Endothelial cell of umbilical vein (primary cell): Measurements from ENCODE around the gene PCDH15. TPM values are rescaled to one million over a fixed set of nuclear protein-coding genes. Genes with fewer than 3 reads are reported as not detected.

ENCODE experiments used
- BruUV-seq: library from RNA; stranded (reverse); fragments of 400-500 nt; replicated peaks from 2 replicates; lab custom pipeline; 2021; lab: Mats Ljungman, UMichigan
- CTCF ChIA-PET: fragments of 300-600, 350-600 bp; sonication (Branson Sonifier 250); formaldehyde crosslinking; loops from one replicate; lab custom pipeline; 2021; ENCODE audit warnings: antibody characterized with exemption, inconsistent platforms; lab: Charles Lee
- POLR2A ChIA-PET: fragments of 300-600, 350-600 bp; sonication (Branson Sonifier 250); formaldehyde crosslinking; loops from one replicate; lab custom pipeline; 2021; ENCODE audit warnings: antibody characterized with exemption, inconsistent platforms; lab: Charles Lee
- DNase-seq: peaks from one replicate; pipeline ENCODE4 v3.0.0-alpha.2; 2011; ENCODE audit warnings: low read depth, low spot score
- FAIRE-seq: peaks from 2 replicates; lab custom pipeline; 2011; peaks lifted over from hg19 to GRCh38; lab: Jason Lieb, UNC
- H2AFZ ChIP-seq: 2 replicates; pipeline ENCODE4 v1.6.0; 2012; ENCODE audit warnings: low read depth, low read length, control low read depth, inconsistent platforms
- H3K27ac ChIP-seq: 2 replicates; pipeline ENCODE4 v1.5.1; 2011; ENCODE audit warnings: low read depth, mild to moderate bottlenecking, control low read depth, low read length, moderate library complexity; ENCODE audit not compliant: insufficient read depth
- H3K27me3 ChIP-seq, 2 experiments: 2 replicates each; pipeline versions ENCODE4 v1.6.0 to v1.6.1; 2011; ENCODE audit warnings: low read length in 2 of 2, mixed read lengths in 1 of 2; ENCODE audit not compliant: control insufficient read depth in 2 of 2, insufficient read depth in 2 of 2
- H3K36me3 ChIP-seq, 2 experiments: 2 replicates in 1 of 2; 3 replicates in 1 of 2; pipeline ENCODE4 v1.5.1; 2011; ENCODE audit warnings: low read length in 2 of 2, mild to moderate bottlenecking in 1 of 2, moderate library complexity in 1 of 2; ENCODE audit not compliant: control insufficient read depth in 2 of 2, insufficient read depth in 2 of 2; ENCODE audit errors: extremely low read depth in 1 of 2
- H3K4me1 ChIP-seq: 3 replicates; pipeline ENCODE4 v1.5.1; 2011; ENCODE audit warnings: mild to moderate bottlenecking, low read length; ENCODE audit not compliant: control insufficient read depth, insufficient read depth; ENCODE audit errors: extremely low read depth
- H3K4me2 ChIP-seq: 2 replicates; pipeline ENCODE4 v1.6.1; 2011; ENCODE audit warnings: low read length, control low read depth, mixed read lengths; ENCODE audit not compliant: insufficient read depth
- H3K4me3 ChIP-seq, 3 experiments: fragments of 200-600 bp in 1 of 3; sonication (generic), shearing (Covaris generic) in 1 of 3; replicated peaks in 1 of 3; 2 replicates each; pipeline ENCODE4 v1.5.1; 2011 to 2016; ENCODE audit warnings: control low read depth in 3 of 3, low read length in 3 of 3, mild to moderate bottlenecking in 2 of 3, inconsistent platforms in 1 of 3, low read depth in 1 of 3, moderate library complexity in 1 of 3; ENCODE audit not compliant: insufficient read depth in 1 of 3
- H3K79me2 ChIP-seq: 2 replicates; pipeline ENCODE4 v1.6.0; 2012; ENCODE audit warnings: low read length, inconsistent platforms; ENCODE audit not compliant: control insufficient read depth, insufficient read depth
- H3K9ac ChIP-seq: replicated peaks from 2 replicates; pipeline ENCODE3; 2011; ENCODE audit warnings: low read length, control low read depth; ENCODE audit not compliant: insufficient read depth; ENCODE audit errors: extremely low read depth
- H3K9me1 ChIP-seq: replicated peaks from 3 replicates; pipeline ENCODE4 v1.6.0; 2011; ENCODE audit warnings: mild to moderate bottlenecking, low read length; ENCODE audit not compliant: control insufficient read depth, insufficient read depth; ENCODE audit errors: extremely low read depth
- H3K9me3 ChIP-seq: replicated peaks from 2 replicates; pipeline ENCODE4 v1.5.1; 2012; ENCODE audit warnings: low read length, inconsistent platforms; ENCODE audit not compliant: control insufficient read depth, insufficient read depth
- H4K20me1 ChIP-seq: replicated peaks from 2 replicates; pipeline ENCODE3; 2011; ENCODE audit warnings: mild to moderate bottlenecking, low read length; ENCODE audit not compliant: control insufficient read depth, insufficient read depth; ENCODE audit errors: extremely low read depth
- CTCF ChIP-seq, 2 donors: IDR thresholded peaks; 1 replicate in 1 of 2; 2 replicates in 1 of 2; pipeline ENCODE4 v1.5.1; 2011; ENCODE audit warnings: low read length in 2 of 2, mild to moderate bottlenecking in 2 of 2, moderate library complexity in 2 of 2, control low read depth in 1 of 2, inconsistent platforms in 1 of 2, low read depth in 1 of 2; ENCODE audit not compliant: insufficient read depth in 1 of 2; ENCODE audit errors: extremely low read depth in 1 of 2
- EZH2 ChIP-seq: IDR thresholded peaks from 2 replicates; pipeline ENCODE4 v1.6.1; 2012; ENCODE audit warnings: borderline replicate concordance, low read depth, mild to moderate bottlenecking, moderate library complexity, low read length, inconsistent platforms; ENCODE audit not compliant: severe bottlenecking
- FOS ChIP-seq: IDR thresholded peaks from 2 replicates; pipeline ENCODE4 v1.6.1; 2011; ENCODE audit warnings: mild to moderate bottlenecking, low read length, moderate library complexity, borderline replicate concordance; ENCODE audit not compliant: insufficient read depth
- GATA2 ChIP-seq: IDR thresholded peaks from 2 replicates; pipeline ENCODE4 v1.7.0; 2011; ENCODE audit warnings: low read depth, mild to moderate bottlenecking, moderate library complexity, mixed read lengths, low read length; ENCODE audit not compliant: insufficient read length, insufficient read depth
- JUN ChIP-seq: IDR thresholded peaks from 2 replicates; pipeline ENCODE4 v1.6.1; 2011; ENCODE audit warnings: borderline replicate concordance, low read depth; ENCODE audit not compliant: insufficient read length, insufficient read depth
- MAX ChIP-seq: IDR thresholded peaks from 2 replicates; pipeline ENCODE4 v1.6.1; 2011; ENCODE audit not compliant: insufficient read depth, insufficient read length
- MYC ChIP-seq: IDR thresholded peaks from one replicate; pipeline ENCODE4 v1.6.1; 2011; ENCODE audit warnings: mild to moderate bottlenecking, low read depth, low read length
- POLR2A ChIP-seq: IDR thresholded peaks from 2 replicates; pipeline ENCODE4 v1.6.1; 2012; ENCODE audit warnings: low read depth, mild to moderate bottlenecking, control low read depth, low read length
- POLR2AphosphoS5 ChIP-seq: IDR thresholded peaks from 2 replicates; pipeline ENCODE4 v1.6.1; 2012; ENCODE audit warnings: low read depth, mild to moderate bottlenecking, control low read depth, low read length, moderate library complexity; ENCODE audit not compliant: insufficient read depth
- dilution Hi-C: fragments of 300-500 bp; cut with MboI; formaldehyde crosslinking; loops from one replicate; pipeline ENCODE4 v1.15.0; 2019; ENCODE audit warnings: low sequenced_read_pairs; ENCODE audit not compliant: extremely low pct_ligation_motif_present
- intact Hi-C: fragments of 100-400 bp; cut with micrococcal nuclease; formaldehyde crosslinking; loops from one replicate; pipeline ENCODE4 v1.10.0; 2022
- polyA plus RNA-seq, 4 experiments: library from polyadenylated mRNA; depleted of rRNA in 3 of 4; stranded (reverse) in 3 of 4; unstranded in 1 of 4; fragments of >200 nt; gene quantifications; 2 replicates each; pipeline versions ENCODE4 v1.2.1 to v1.2.3, GENCODE V29; 2011 to 2012; ENCODE audit warnings: missing spikeins in 1 of 4
- total RNA-seq: library from RNA; stranded (reverse); gene quantifications from 2 replicates; pipeline ENCODE4 v1.2.3, GENCODE V29; 2021

PCDH15 gene
- total and polyA plus RNA-seq, 2 donors (not counting 3 experiments of a cell fraction or from before 2014, with no cell fraction given): 0.04 TPM; not detected in 1

- no peaks in the 10 kb centered on the region for H3K27me3 ChIP-seq
- intact Hi-C loops: no loop called here
- no peaks in the 10 kb centered on the region for H3K9me3 ChIP-seq
- DNase-seq (no peak), FAIRE-seq (no peak)
- no peaks in the 10 kb centered on the region for H3K9me1 ChIP-seq
- H2AFZ ChIP-seq: no peak overlapping the region
- no peaks in the 10 kb centered on the region for H3K36me3 ChIP-seq
- no peaks in the 10 kb centered on the region for H3K4me1 ChIP-seq
- no peaks in the 10 kb centered on the region for H3K79me2 ChIP-seq
- no peak overlapping the region for H3K27ac ChIP-seq
- ChIA-PET POLR2A (no interaction called here), CTCF (no interaction called here)
- H3K4me3 ChIP-seq: no peak overlapping the region
- TF ChIP-seq POLR2A: no peak
- TF ChIP-seq FOS: no peak
- TF ChIP-seq EZH2: no peak
- no peak for TF ChIP-seq CTCF (IDR thresholded peaks at IDR 0.05; ENCODE audit: extremely low read depth in 1 of 2, insufficient read depth in 1 of 2, low read depth in 1 of 2, low read length in 2 of 2)
- no peak for TF ChIP-seq POLR2AphosphoS5
- TF ChIP-seq MAX: no peak
- TF ChIP-seq JUN: no peak
- TF ChIP-seq MYC: no peak
- no peak for TF ChIP-seq GATA2
- dilution Hi-C loops: no loop called here
- no peak overlapping the region for H3K4me2 ChIP-seq
- BruUV-seq: no TSS peak
- H4K20me1 ChIP-seq: no peaks in the 10 kb centered on the region
- no peak overlapping the region for H3K9ac ChIP-seq
Measured at GRCh38 chr10:53977267-53977666, 823.8 kb downstream of the PCDH15 start.
